Right lobe of liver (tissue), 4 donors: Measurements from ENCODE around the gene MAFB.

Experiments
- POLR2A ChIP-seq: fragments of 450-650 bp; IDR thresholded peaks from one replicate; pipeline ENCODE4 v1.6.1; 2017; ENCODE audit warnings: antibody characterized with exemption, mild to moderate bottlenecking
- TF ChIP-seq, protein P1 (sequence below), 4 donors: fragments of 200-600 bp in 3 of 4; fragments of 450-650 bp in 1 of 4; IDR thresholded peaks; one replicate each; pipeline versions ENCODE4 v1.5.1 to v1.8.0; 2016 to 2022; ENCODE audit warnings: antibody characterized with exemption in 4 of 4, mild to moderate bottlenecking in 2 of 4
- donor health status: DM: no; HTN: no; CAD: no.
- donor health status: DM: no; HTN: no; CAD: no.
- donor health status: DM: no; HTN: yes; CAD: no.

DNA sequence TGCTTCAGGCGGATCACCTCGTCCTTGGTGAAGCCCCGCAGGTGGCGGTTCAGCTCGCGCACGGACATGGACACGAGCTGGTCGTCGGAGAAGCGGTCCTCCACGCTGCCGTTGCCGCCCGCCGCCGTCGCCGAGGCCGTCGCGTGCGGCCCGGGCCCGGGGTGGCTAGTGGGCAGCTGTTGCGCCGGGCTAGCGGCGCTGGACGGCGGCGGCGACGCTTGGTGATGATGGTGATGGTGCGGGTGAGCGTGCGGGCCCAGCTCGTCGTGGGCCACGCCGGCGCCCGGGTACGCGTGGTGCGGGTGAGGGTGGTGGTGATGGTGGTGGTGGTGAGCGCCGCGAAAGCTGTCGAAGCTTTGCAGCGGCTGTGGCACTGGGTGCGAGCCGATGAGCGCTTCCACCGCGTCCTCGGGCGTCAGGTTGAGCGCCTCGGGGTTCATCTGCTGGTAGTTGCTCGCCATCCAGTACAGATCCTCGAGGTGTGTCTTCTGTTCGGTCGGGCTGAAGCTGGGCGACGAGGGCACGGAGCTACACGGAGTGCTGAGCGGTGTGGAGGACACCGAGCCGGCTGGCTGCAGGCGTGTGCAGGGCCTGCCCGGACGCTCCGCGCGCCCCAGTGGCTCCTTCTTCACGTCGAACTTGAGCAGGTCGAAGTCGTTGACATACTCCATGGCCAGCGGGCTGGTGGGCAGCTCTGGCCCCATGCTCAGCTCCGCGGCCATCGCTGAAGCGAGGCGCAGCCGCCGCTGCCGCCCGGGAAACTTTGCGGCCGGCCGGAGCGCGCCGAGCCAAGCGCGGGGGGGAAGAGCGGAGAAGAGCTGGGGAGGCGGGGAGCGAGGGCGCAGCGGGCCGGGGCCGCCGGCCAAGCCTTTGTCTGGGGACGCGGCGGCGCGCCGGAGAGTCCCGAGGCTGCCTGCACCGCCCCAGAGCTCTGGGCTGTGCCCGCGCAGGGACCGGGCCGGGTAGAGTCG is 622 bp downstream of the MAFB start:
- TF ChIP-seq, protein P1, sequence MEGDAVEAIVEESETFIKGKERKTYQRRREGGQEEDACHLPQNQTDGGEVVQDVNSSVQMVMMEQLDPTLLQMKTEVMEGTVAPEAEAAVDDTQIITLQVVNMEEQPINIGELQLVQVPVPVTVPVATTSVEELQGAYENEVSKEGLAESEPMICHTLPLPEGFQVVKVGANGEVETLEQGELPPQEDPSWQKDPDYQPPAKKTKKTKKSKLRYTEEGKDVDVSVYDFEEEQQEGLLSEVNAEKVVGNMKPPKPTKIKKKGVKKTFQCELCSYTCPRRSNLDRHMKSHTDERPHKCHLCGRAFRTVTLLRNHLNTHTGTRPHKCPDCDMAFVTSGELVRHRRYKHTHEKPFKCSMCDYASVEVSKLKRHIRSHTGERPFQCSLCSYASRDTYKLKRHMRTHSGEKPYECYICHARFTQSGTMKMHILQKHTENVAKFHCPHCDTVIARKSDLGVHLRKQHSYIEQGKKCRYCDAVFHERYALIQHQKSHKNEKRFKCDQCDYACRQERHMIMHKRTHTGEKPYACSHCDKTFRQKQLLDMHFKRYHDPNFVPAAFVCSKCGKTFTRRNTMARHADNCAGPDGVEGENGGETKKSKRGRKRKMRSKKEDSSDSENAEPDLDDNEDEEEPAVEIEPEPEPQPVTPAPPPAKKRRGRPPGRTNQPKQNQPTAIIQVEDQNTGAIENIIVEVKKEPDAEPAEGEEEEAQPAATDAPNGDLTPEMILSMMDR (IDR thresholded peaks at IDR 0.05) = no peak
- no peak for TF ChIP-seq POLR2A
